Measurements from ENCODE around the gene PAPOLA. TPM values are rescaled to one million over a fixed set of nuclear protein-coding genes. Genes with fewer than 3 reads are reported as not detected.

The PAPOLA gene
- total RNA-seq, 1 experiment from 2014 or later = 207 TPM

DNA sequence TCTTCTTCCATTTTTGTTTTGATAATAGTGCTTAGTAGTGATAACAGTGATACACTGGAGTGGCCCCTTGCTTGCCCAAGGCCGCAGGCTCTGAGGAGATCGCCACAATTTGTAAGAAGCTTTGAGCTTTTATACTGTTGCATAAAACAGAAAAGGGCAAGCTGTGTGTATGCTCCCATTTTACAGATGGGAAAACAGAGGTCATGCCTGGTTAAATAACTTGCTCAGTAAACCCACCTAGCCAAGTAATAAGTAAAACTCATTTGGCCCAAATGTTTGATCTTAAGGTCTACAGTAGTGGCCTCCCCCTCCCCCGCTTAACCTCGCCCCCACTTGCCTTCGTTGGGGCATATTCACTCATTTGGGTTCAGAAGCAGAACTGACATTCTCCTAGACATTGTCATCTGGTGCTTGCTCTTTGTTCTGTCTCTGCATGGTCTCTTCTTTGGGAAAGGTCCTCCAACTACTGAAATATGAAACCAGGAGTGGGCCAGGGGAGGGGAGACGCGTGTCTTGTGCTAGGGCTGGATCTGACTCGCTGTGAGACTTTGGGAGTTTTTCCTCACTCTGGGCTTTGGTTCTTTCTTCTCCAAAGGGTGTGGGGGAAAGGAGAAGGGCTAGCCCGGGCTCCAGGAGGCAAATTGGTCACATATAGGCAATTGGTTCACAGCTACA is 88.1 kb downstream of the PAPOLA start:
- BruUV-seq (replicated peaks) = no TSS peak
- Mint-ChIP-seq H3K36me3 (ENCODE audit: insufficient read depth, unreplicated experiment) (no peaks in the 10 kb centered on the region), H3K4me3 (ENCODE audit: unreplicated experiment) (no peak overlapping the region), H3K27me3 (ENCODE audit: insufficient read depth, unreplicated experiment) (peaks cover 4% of the 10 kb centered on the region), H3K9me3 (ENCODE audit: unreplicated experiment) (no peaks in the 10 kb centered on the region), H3K4me1 (ENCODE audit: low read depth, unreplicated experiment) (no peaks in the 10 kb centered on the region), H3K27ac (ENCODE audit: unreplicated experiment) (no peak overlapping the region)
- intact Hi-C loops (cut with micrococcal nuclease; ENCODE audit: unreplicated experiment) = no loop called here
- Histone ChIP-seq H3K9me3 (no peaks in the 10 kb centered on the region), H3K27me3 (replicated peaks; ENCODE audit: control insufficient read depth, insufficient read depth, low read length) (no peaks in the 10 kb centered on the region), H3K4me3 (ENCODE audit: low read depth, low read length) (no peak overlapping the region), H3K36me3 (ENCODE audit: control insufficient read depth, insufficient read depth, low read length) (no peaks in the 10 kb centered on the region), H3K4me1 (no peaks in the 10 kb centered on the region)
- no peak for DNase-seq
- TF ChIP-seq, protein P1, sequence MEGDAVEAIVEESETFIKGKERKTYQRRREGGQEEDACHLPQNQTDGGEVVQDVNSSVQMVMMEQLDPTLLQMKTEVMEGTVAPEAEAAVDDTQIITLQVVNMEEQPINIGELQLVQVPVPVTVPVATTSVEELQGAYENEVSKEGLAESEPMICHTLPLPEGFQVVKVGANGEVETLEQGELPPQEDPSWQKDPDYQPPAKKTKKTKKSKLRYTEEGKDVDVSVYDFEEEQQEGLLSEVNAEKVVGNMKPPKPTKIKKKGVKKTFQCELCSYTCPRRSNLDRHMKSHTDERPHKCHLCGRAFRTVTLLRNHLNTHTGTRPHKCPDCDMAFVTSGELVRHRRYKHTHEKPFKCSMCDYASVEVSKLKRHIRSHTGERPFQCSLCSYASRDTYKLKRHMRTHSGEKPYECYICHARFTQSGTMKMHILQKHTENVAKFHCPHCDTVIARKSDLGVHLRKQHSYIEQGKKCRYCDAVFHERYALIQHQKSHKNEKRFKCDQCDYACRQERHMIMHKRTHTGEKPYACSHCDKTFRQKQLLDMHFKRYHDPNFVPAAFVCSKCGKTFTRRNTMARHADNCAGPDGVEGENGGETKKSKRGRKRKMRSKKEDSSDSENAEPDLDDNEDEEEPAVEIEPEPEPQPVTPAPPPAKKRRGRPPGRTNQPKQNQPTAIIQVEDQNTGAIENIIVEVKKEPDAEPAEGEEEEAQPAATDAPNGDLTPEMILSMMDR (IDR thresholded peaks at IDR 0.05; ENCODE audit: insufficient read depth in 1 of 2, low read depth in 1 of 2, low read length in 1 of 2, severe bottlenecking in 1 of 2, unreplicated experiment in 1 of 2) = no peak
- ChIA-PET POLR2A (interaction anchor here (0.5 kb wide), 1 partner anchor 19 kb away, joined by 4 read pairs; no protein-coding TSS in a partner anchor), CTCF (no interaction called here)

DNA sequence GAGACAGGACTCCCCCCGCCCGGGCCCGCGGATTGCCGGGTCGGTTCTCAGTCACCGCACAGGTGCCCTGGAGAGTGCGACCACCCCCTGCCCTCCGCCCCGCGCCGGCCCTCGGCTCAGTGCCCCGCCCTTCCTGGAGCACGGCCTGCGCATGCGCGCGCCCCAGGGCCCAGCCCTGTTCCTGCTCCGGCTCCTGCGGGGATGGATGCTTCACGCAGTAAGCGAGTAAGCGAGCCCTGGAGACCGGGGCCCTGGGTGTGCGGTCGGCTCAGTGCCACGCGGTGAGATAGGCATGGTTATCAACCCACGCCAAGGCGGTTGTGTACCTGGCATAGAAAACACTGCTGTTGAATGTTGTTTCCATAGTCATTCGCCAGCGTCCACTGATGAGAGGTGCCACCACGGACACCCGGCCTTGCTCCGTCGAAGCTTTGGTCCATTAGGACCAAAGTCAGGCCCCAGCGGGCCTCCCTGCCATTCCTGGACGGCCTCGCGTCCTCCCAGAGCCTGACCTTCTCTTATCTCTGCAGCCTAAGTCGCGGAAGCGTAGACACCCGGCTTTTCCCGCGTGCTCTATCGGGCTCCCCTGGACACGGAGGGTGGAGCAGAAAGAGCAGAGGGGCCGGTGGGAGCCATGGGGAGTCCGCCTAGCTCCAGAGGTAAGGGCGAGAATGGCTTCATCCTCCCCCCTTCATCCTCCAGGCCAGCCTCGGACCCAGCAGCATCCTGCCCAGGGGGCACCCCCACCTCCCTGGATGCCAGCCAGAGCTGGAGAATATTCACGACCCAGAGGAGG is 90.6 kb downstream of the PAPOLA start:
- Mint-ChIP-seq H3K9me3 (ENCODE audit: unreplicated experiment) (no peaks in the 10 kb centered on the region), H3K4me3 (ENCODE audit: unreplicated experiment) (no peak overlapping the region), H3K4me1 (ENCODE audit: low read depth, unreplicated experiment) (no peaks in the 10 kb centered on the region), H3K27me3 (ENCODE audit: insufficient read depth, unreplicated experiment) (no peaks in the 10 kb centered on the region), H3K27ac (ENCODE audit: unreplicated experiment) (no peak overlapping the region), H3K36me3 (ENCODE audit: insufficient read depth, unreplicated experiment) (no peaks in the 10 kb centered on the region)
- DNase-seq = no peak
- CTCF ChIA-PET = no interaction called here
- TF ChIP-seq, protein P1 (IDR thresholded peaks at IDR 0.05; ENCODE audit: insufficient read depth in 1 of 2, low read depth in 1 of 2, low read length in 1 of 2, severe bottlenecking in 1 of 2, unreplicated experiment in 1 of 2) = no peak
- intact Hi-C loops (cut with micrococcal nuclease; ENCODE audit: unreplicated experiment) = no loop called here
- POLR2A ChIA-PET = no interaction called here
- Histone ChIP-seq H3K27me3 (replicated peaks; ENCODE audit: control insufficient read depth, insufficient read depth, low read length) (no peaks in the 10 kb centered on the region), H3K36me3 (ENCODE audit: control insufficient read depth, insufficient read depth, low read length) (no peaks in the 10 kb centered on the region), H3K4me1 (no peaks in the 10 kb centered on the region), H3K9me3 (no peaks in the 10 kb centered on the region), H3K4me3 (ENCODE audit: low read depth, low read length) (no peak overlapping the region)
- BruUV-seq (replicated peaks) = no TSS peak

DNA sequence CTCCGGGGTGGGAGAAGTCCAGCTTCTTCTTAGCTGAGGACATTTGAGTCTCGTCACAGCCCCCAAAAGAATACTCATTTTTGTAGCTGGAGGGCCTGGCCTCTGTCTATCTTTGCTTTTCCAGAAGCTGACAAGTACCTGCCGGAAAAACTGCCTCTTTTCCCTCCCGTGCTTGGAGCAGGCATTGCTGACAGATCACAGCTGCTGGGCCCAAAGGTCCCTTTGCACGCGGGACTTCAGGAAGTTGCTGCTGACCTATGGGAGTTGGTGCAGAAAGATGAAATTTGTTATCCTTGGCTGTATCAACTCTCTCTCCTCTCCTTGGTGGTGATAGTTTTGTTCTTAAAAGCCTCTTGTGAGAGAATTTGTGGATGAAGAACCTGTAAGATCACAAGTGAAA is 92.8 kb downstream of the PAPOLA start:
- CTCF ChIA-PET = no interaction called here
- no peaks in the 10 kb centered on the region for H3K27me3 Mint-ChIP-seq (ENCODE audit: insufficient read depth, unreplicated experiment)
- no peak overlapping the region for H3K27ac Mint-ChIP-seq (ENCODE audit: unreplicated experiment)
- no peak overlapping the region for H3K4me3 Mint-ChIP-seq (ENCODE audit: unreplicated experiment)
- H3K9me3 ChIP-seq = no peaks in the 10 kb centered on the region
- TF ChIP-seq, protein P1 (IDR thresholded peaks at IDR 0.05; ENCODE audit: insufficient read depth in 1 of 2, low read depth in 1 of 2, low read length in 1 of 2, severe bottlenecking in 1 of 2, unreplicated experiment in 1 of 2) = no peak
- H3K36me3 ChIP-seq (ENCODE audit: control insufficient read depth, insufficient read depth, low read length) = no peaks in the 10 kb centered on the region
- DNase-seq = no peak
- H3K4me3 ChIP-seq (ENCODE audit: low read depth, low read length) = no peak overlapping the region
- intact Hi-C loops (cut with micrococcal nuclease; ENCODE audit: unreplicated experiment) = no loop called here
- H3K4me1 ChIP-seq = no peaks in the 10 kb centered on the region
- no peaks in the 10 kb centered on the region for H3K4me1 Mint-ChIP-seq (ENCODE audit: low read depth, unreplicated experiment)
- no peaks in the 10 kb centered on the region for H3K27me3 ChIP-seq (replicated peaks; ENCODE audit: control insufficient read depth, insufficient read depth, low read length)
- POLR2A ChIA-PET = no interaction called here
- no peaks in the 10 kb centered on the region for H3K9me3 Mint-ChIP-seq (ENCODE audit: unreplicated experiment)
- H3K36me3 Mint-ChIP-seq (ENCODE audit: insufficient read depth, unreplicated experiment) = no peaks in the 10 kb centered on the region
- no TSS peak for BruUV-seq (replicated peaks)

Measured in Caco-2 (cell line).